ENCODE data around the gene PCSK6. TPM values are rescaled to one million over a fixed set of nuclear protein-coding genes. Genes with fewer than 3 reads are reported as not detected.

The PCSK6 gene
- total RNA-seq, 5 donors from 2014 or later (not counting 1 experiment from before 2014, with no cell fraction given) = 0.16 to 2.2 (median 1.3) TPM

DNA sequence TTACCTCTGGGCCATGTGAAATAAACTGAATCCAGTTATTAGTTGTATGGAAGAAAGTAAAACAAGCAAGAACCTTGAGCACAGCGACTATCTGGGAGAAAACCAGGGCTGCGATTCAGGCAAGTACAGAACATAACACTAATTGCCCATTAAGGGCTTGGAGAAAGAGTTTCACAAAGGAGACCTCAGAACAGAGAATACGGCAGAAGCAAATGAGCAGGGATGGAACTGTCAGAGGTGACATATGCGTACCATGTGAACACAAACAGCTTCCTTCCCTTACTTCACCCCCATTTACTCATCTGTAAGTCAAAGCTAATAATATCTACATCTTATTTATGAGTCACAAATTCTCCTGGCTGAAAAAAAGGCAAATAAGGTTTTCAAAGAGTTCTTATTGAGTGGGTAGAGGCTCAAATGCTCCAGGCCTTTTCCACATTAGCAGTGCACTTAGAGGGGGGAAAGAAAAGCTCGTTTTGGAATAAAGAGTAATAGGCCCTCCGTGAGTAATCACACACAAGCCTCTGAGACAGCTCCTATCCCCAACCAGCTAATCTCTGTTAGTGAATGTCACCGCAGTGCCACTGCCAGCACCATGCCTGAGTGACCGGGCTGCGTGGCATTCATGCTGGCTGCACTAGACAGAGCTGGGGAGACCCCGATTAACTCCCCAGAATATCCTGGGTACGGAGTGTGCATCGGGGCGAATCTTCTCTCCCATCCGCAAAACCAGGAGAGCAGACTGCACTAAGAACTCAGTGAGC is 2.6 kb downstream of the PCSK6 start:
- Mint-ChIP-seq H3K4me3 (no peak overlapping the region), H3K4me1 (peaks cover 0 to 5% (median 2%) of the 10 kb centered on the region in 3 donors), H3K36me3 (no peaks in the 10 kb centered on the region), H3K27ac (no peak overlapping the region), H3K27me3 (peaks cover 35 to 41% of the 10 kb centered on the region in 2 donors), H3K9me3 (no peaks in the 10 kb centered on the region)
- H3K36me3 ChIP-seq (ENCODE audit: control insufficient read depth in 2 of 2, extremely low read depth in 1 of 2, insufficient read depth in 1 of 2, low read length in 1 of 2) = no peaks in the 10 kb centered on the region
- DNase-seq (no peak), ATAC-seq (replicated peaks in 1 of 4) (no peak)
- POLR2A ChIA-PET = no interaction called here
- no peak overlapping the region for H3K27ac ChIP-seq (ENCODE audit: low read length)
- CTCF ChIA-PET = interaction anchor here in 1 of 2 donors (0.5 kb wide), 1 partner anchor 78 kb away, joined by 3 read pairs; no protein-coding TSS in a partner anchor
- WGBS (ENCODE audit: insufficient coverage) = 100% methylated on average over 8 of the region's 14 CpGs
- H3K9me3 ChIP-seq = no peaks in the 10 kb centered on the region
- H3K27me3 ChIP-seq (replicated peaks in 1 of 2; ENCODE audit: control insufficient read depth in 2 of 2, extremely low read depth in 1 of 2, insufficient read depth in 2 of 2, low read length in 1 of 2) = peaks cover 6 to 32% of the 10 kb centered on the region in 2 experiments
- no peak overlapping the region for H3K4me3 ChIP-seq (ENCODE audit: control insufficient read depth in 1 of 2, extremely low read depth in 1 of 2, low read length in 1 of 2)
- H3K4me1 ChIP-seq (ENCODE audit: control insufficient read depth in 1 of 2, extremely low read depth in 1 of 2, insufficient read depth in 2 of 2, low read length in 2 of 2) = no peaks in the 10 kb centered on the region

DNA sequence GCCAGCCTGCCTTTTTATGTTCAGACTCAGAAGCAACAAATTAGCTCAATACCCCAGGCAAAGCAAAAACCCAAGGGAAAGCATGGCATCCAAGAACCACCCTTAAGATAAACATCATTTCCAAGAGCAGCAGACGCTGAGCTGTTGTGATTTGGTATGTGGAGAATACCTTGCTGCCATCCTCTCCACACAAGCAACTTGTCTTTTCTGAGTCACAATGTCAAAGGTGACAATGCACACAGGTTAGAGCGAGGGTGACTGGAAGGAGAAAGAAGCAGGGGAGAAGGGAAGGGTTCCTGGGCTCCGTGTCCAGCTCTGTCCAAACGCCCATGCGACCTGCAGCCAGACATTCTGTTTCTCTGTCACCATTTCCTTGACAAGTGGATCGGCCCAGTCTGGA is 6.0 kb downstream of the PCSK6 start:
- POLR2A ChIA-PET = no interaction called here
- no peak overlapping the region for H3K4me3 Mint-ChIP-seq
- H3K27ac Mint-ChIP-seq = no peak overlapping the region
- Histone ChIP-seq H3K27me3 (replicated peaks in 1 of 2; ENCODE audit: control insufficient read depth in 2 of 2, extremely low read depth in 1 of 2, insufficient read depth in 2 of 2, low read length in 1 of 2) (peaks cover 6 to 19% of the 10 kb centered on the region in 2 experiments), H3K27ac (ENCODE audit: low read length) (no peak overlapping the region), H3K36me3 (ENCODE audit: control insufficient read depth in 2 of 2, extremely low read depth in 1 of 2, insufficient read depth in 1 of 2, low read length in 1 of 2) (no peaks in the 10 kb centered on the region), H3K4me1 (ENCODE audit: control insufficient read depth in 1 of 2, extremely low read depth in 1 of 2, insufficient read depth in 2 of 2, low read length in 2 of 2) (no peaks in the 10 kb centered on the region), H3K9me3 (no peaks in the 10 kb centered on the region), H3K4me3 (ENCODE audit: control insufficient read depth in 1 of 2, extremely low read depth in 1 of 2, low read length in 1 of 2) (no peak overlapping the region)
- ATAC-seq (replicated peaks in 1 of 4) = no peak
- peaks cover 29 to 38% of the 10 kb centered on the region in 2 donors for H3K27me3 Mint-ChIP-seq
- H3K9me3 Mint-ChIP-seq = no peaks in the 10 kb centered on the region
- no peaks in the 10 kb centered on the region for H3K4me1 Mint-ChIP-seq
- 96% methylated on average over 3 of the region's 6 CpGs for WGBS (ENCODE audit: insufficient coverage)
- no peak for DNase-seq
- CTCF ChIA-PET = no interaction called here
- no peaks in the 10 kb centered on the region for H3K36me3 Mint-ChIP-seq

DNA sequence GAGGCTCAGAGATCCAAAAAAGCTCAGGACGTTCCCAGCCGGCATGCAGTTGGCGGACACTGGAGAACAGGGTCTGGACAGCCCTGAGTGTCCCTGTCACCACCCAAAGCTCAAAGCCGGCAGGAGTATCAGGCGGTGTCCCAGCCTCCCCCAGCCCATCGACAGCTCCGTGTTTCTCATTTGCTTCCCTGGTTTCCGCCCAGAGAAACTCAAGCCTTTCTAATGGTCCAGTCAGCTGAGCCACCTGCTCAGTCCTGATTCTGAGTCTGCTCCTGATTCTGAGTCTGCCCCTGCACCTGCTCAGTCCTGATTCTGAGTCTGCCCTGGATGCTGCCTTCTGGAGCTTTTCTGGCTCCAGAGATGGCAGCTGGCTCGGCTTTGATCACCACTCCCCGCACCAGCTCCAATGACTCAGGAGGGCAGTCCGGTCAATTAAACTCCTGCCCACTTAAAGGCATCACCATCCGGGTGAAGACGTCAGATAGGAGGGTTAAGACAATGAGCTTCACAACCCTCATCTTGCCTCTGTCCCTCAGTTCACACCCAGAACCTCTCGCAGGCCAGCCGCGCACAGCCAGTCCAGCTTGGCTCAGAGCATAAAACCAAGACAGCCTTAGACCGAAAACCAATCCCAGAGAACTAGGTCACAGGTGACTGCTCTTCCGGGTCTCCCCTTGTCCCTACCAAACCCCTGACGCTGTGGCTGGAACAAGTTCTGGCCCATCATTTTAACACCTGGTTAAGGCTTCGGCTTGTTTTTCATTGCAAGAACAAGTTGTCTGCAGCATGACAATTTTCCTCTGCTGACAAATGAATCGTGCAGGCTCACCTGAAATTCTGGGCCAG is 6.8 kb downstream of the PCSK6 start:
- 94% methylated on average over 19 of the region's 21 CpGs for WGBS (ENCODE audit: insufficient coverage)
- CTCF ChIA-PET = no interaction called here

DNA sequence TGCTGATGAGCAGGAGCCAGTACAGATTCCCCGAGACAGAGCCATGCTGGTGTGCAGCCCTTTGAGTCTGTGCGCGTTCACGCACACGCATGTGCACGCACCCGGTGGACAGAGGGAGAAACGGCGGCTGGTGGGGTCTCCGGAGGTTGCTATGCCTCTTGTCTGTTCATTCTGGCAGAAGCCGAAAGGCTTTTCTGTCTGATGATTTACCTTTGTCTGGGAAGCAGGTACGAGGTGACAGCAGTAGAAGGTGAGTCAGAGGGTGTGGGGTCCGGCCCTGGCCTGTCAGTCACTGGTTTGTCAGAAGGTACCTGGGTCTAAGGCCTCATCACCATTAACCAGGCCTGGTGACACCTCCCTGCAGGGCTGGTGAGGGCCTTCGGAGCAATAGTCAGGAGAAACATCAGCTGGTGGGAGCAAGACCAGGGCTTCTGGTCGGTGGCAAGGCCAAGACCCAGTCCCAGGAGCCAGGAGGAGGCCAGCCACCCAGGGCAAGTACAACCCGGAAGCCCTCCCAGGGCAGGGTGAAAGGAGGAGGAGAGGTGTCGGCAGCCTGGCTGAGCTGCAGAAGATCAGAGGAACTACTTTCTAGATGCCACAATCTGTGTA is 7.5 kb downstream of the PCSK6 start:
- WGBS (ENCODE audit: insufficient coverage) = 90% methylated on average over 15 of the region's 17 CpGs
- H3K9me3 ChIP-seq = no peaks in the 10 kb centered on the region
- H3K9me3 Mint-ChIP-seq = no peaks in the 10 kb centered on the region

More for the DNA sequence above, 6.8 kb downstream of the PCSK6 start:
- no peaks in the 10 kb centered on the region for H3K4me1 ChIP-seq (ENCODE audit: control insufficient read depth in 1 of 2, extremely low read depth in 1 of 2, insufficient read depth in 2 of 2, low read length in 2 of 2)
- no peak for ATAC-seq (replicated peaks in 1 of 4)
- no peak overlapping the region for H3K4me3 Mint-ChIP-seq
- no peaks in the 10 kb centered on the region for H3K36me3 ChIP-seq (ENCODE audit: control insufficient read depth in 2 of 2, extremely low read depth in 1 of 2, insufficient read depth in 1 of 2, low read length in 1 of 2)
- H3K4me3 ChIP-seq (ENCODE audit: control insufficient read depth in 1 of 2, extremely low read depth in 1 of 2, low read length in 1 of 2) = no peak overlapping the region
- no peak overlapping the region for H3K27ac Mint-ChIP-seq
- H3K9me3 Mint-ChIP-seq = no peaks in the 10 kb centered on the region
- no peak for DNase-seq
- peaks cover 6 to 20% of the 10 kb centered on the region in 2 experiments for H3K27me3 ChIP-seq (replicated peaks in 1 of 2; ENCODE audit: control insufficient read depth in 2 of 2, extremely low read depth in 1 of 2, insufficient read depth in 2 of 2, low read length in 1 of 2)
- H3K4me1 Mint-ChIP-seq = no peaks in the 10 kb centered on the region
- H3K27ac ChIP-seq (ENCODE audit: low read length) = no peak overlapping the region
- POLR2A ChIA-PET = no interaction called here
- no peaks in the 10 kb centered on the region for H3K9me3 ChIP-seq
- H3K27me3 Mint-ChIP-seq = peaks cover 29 to 33% of the 10 kb centered on the region in 2 donors
- H3K36me3 Mint-ChIP-seq = no peaks in the 10 kb centered on the region

DNA sequence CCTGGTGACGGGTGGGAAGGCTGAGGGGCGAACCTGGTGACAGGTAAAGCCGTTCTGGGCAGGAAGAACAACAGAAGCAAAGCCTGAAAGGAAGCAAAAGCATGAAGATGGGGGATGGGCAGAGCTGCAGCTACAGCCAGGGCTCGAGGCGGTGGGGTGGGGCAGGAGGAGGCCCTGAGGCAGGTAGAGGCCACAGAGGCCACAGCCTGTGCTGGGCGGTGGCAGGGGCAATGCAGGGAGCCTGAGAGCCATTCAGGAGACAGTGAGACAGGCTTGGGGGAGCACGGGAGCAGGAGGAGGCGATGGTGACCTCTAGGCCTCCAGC is 8.2 kb downstream of the PCSK6 start:
- Mint-ChIP-seq H3K36me3 (no peaks in the 10 kb centered on the region), H3K4me1 (no peaks in the 10 kb centered on the region), H3K27ac (no peak overlapping the region), H3K9me3 (no peaks in the 10 kb centered on the region), H3K4me3 (no peak overlapping the region), H3K27me3 (peaks cover 19 to 20% of the 10 kb centered on the region in 2 donors)
- H3K27me3 ChIP-seq (replicated peaks in 1 of 2; ENCODE audit: control insufficient read depth in 2 of 2, extremely low read depth in 1 of 2, insufficient read depth in 2 of 2, low read length in 1 of 2) = peaks cover 2 to 13% of the 10 kb centered on the region in 2 experiments
- ChIA-PET CTCF (no interaction called here), POLR2A (no interaction called here)
- WGBS (ENCODE audit: insufficient coverage) = 74% methylated on average over 8 of the region's 8 CpGs
- no peak overlapping the region for H3K4me3 ChIP-seq (ENCODE audit: control insufficient read depth in 1 of 2, extremely low read depth in 1 of 2, low read length in 1 of 2)
- DNase-seq (no peak), ATAC-seq (replicated peaks in 1 of 4) (no peak)
- H3K4me1 ChIP-seq (ENCODE audit: control insufficient read depth in 1 of 2, extremely low read depth in 1 of 2, insufficient read depth in 2 of 2, low read length in 2 of 2) = no peaks in the 10 kb centered on the region
- no peak overlapping the region for H3K27ac ChIP-seq (ENCODE audit: low read length)
- H3K36me3 ChIP-seq (ENCODE audit: control insufficient read depth in 2 of 2, extremely low read depth in 1 of 2, insufficient read depth in 1 of 2, low read length in 1 of 2) = no peaks in the 10 kb centered on the region
- H3K9me3 ChIP-seq = no peaks in the 10 kb centered on the region

More for the DNA sequence above, 7.5 kb downstream of the PCSK6 start:
- Mint-ChIP-seq H3K27me3 (peaks cover 22 to 27% of the 10 kb centered on the region in 2 donors), H3K4me1 (no peaks in the 10 kb centered on the region), H3K36me3 (no peaks in the 10 kb centered on the region), H3K27ac (no peak overlapping the region), H3K4me3 (no peak overlapping the region)
- no peaks in the 10 kb centered on the region for H3K4me1 ChIP-seq (ENCODE audit: control insufficient read depth in 1 of 2, extremely low read depth in 1 of 2, insufficient read depth in 2 of 2, low read length in 2 of 2)
- peaks cover 6 to 13% of the 10 kb centered on the region in 2 experiments for H3K27me3 ChIP-seq (replicated peaks in 1 of 2; ENCODE audit: control insufficient read depth in 2 of 2, extremely low read depth in 1 of 2, insufficient read depth in 2 of 2, low read length in 1 of 2)
- H3K27ac ChIP-seq (ENCODE audit: low read length) = no peak overlapping the region
- DNase-seq (no peak), ATAC-seq (replicated peaks in 1 of 4) (no peak)
- H3K4me3 ChIP-seq (ENCODE audit: control insufficient read depth in 1 of 2, extremely low read depth in 1 of 2, low read length in 1 of 2) = no peak overlapping the region
- ChIA-PET POLR2A (no interaction called here), CTCF (no interaction called here)
- no peaks in the 10 kb centered on the region for H3K36me3 ChIP-seq (ENCODE audit: control insufficient read depth in 2 of 2, extremely low read depth in 1 of 2, insufficient read depth in 1 of 2, low read length in 1 of 2)

DNA sequence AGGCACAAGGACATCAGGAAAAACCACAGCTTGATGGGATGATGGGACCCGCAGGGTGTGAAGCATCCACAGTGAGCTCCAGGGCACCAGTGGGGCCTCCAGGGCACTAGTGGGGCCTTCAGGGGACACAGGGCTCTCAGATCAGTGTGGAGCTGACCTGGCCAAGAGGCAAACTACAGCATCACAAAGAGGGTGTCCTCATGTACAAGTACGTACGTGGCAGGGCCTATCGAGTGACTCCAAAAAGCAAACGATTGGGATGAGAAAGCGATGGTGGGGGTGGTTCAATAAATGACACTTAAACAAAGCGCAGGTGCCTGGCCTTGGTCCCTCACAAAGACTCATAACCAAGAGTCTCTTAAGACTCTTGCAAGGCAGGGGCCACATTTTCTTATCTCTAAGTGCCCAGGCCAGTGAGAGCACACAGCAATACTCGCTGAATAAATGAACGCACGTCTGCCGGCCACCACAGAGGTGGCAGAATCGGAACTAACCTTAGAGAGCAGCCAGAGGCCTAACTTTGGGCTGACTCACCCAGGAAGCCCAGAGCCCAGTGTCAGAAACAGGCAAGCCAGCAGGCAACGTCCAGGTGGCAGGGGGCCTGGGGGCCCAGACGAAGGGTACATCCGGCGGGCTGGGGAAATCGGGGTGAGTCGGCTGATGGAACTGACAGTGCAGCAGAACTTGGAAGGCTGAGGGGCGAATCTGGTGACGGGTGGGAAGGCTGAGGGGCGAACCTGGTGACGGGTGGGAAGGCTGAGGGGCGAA is 8.7 kb downstream of the PCSK6 start:
- no peaks in the 10 kb centered on the region for H3K4me1 Mint-ChIP-seq
- Histone ChIP-seq H3K4me1 (ENCODE audit: control insufficient read depth in 1 of 2, extremely low read depth in 1 of 2, insufficient read depth in 2 of 2, low read length in 2 of 2) (no peaks in the 10 kb centered on the region), H3K9me3 (no peaks in the 10 kb centered on the region), H3K4me3 (ENCODE audit: control insufficient read depth in 1 of 2, extremely low read depth in 1 of 2, low read length in 1 of 2) (no peak overlapping the region), H3K27ac (ENCODE audit: low read length) (no peak overlapping the region), H3K27me3 (replicated peaks in 1 of 2; ENCODE audit: control insufficient read depth in 2 of 2, extremely low read depth in 1 of 2, insufficient read depth in 2 of 2, low read length in 1 of 2) (peaks cover 0 to 13% of the 10 kb centered on the region in 2 experiments), H3K36me3 (ENCODE audit: control insufficient read depth in 2 of 2, extremely low read depth in 1 of 2, insufficient read depth in 1 of 2, low read length in 1 of 2) (no peaks in the 10 kb centered on the region)
- no peak overlapping the region for H3K4me3 Mint-ChIP-seq
- WGBS (ENCODE audit: insufficient coverage) = 74% methylated on average over 16 of the region's 23 CpGs
- ChIA-PET POLR2A (no interaction called here), CTCF (no interaction called here)
- no peak overlapping the region for H3K27ac Mint-ChIP-seq
- peaks cover 16 to 18% of the 10 kb centered on the region in 2 donors for H3K27me3 Mint-ChIP-seq
- H3K9me3 Mint-ChIP-seq = no peaks in the 10 kb centered on the region
- no peak for ATAC-seq (replicated peaks in 1 of 4)
- no peaks in the 10 kb centered on the region for H3K36me3 Mint-ChIP-seq
- no peak for DNase-seq
